K562 (cell line): ENCODE measurements around the gene RBM15. TPM values are rescaled to one million over a fixed set of nuclear protein-coding genes. Genes with fewer than 3 reads are reported as not detected.
A peak's percentile ranks its signal among the peaks of the same experiment; 100 is the strongest.

ENCODE experiments used
- FOXJ3 ChIP-seq: sonication (generic); formaldehyde crosslinking; IDR thresholded peaks from 2 replicates; pipeline ENCODE4 v1.4.0; 2020; ENCODE audit warnings: mild to moderate bottlenecking, missing genetic modification reagents
- GATAD2B ChIP-seq: fragments of 450-650 bp; IDR thresholded peaks from 2 replicates; pipeline ENCODE4 v1.6.1; 2017; ENCODE audit warnings: mild to moderate bottlenecking, borderline replicate concordance
- HSF4 ChIP-seq: fragments of 250-450 bp; sonication (Bioruptor Pico); IDR thresholded peaks from 2 replicates; pipeline ENCODE4 v2.1.2; 2022; ENCODE audit warnings: mild to moderate bottlenecking, moderate library complexity, borderline replicate concordance
- JUN ChIP-seq, 2 experiments: sonication (generic) in 1 of 2; formaldehyde crosslinking in 1 of 2; IDR thresholded peaks; 2 replicates each; pipeline versions ENCODE4 v1.6.1 to v1.8.0; 2012 to 2022; ENCODE audit warnings: borderline replicate concordance in 2 of 2, mild to moderate bottlenecking in 2 of 2, improper control_type of control experiment in 1 of 2, low read depth in 1 of 2, low read length in 1 of 2, missing genetic modification reagents in 1 of 2
- JUNB ChIP-seq: fragments of 450-650 bp; formaldehyde crosslinking; conservative IDR thresholded peaks from 2 replicates; pipeline ENCODE4 v1.4.0; 2020; ENCODE audit warnings: mild to moderate bottlenecking
- MCM3 ChIP-seq: fragments of 450-650 bp; IDR thresholded peaks from 2 replicates; pipeline ENCODE4 v1.6.1; 2016
- NR2C1 ChIP-seq, 2 experiments: fragments of 450-650 bp; IDR thresholded peaks; 2 replicates each; pipeline ENCODE4 v1.6.1; 2017; ENCODE audit warnings: mild to moderate bottlenecking in 2 of 2, antibody characterized with exemption in 1 of 2, inconsistent platforms in 1 of 2, missing compliant biosample characterization in 1 of 2, missing genetic modification characterization in 1 of 2
- POLR2A ChIP-seq: fragments of 450-650 bp; conservative IDR thresholded peaks from 2 replicates; pipeline ENCODE4 v1.6.1; 2016
- RFX5 ChIP-seq: IDR thresholded peaks from 2 replicates; pipeline ENCODE4 v1.6.1; 2011; ENCODE audit warnings: low read depth, mild to moderate bottlenecking, improper control_type of control experiment, low read length
- TCF7L2 ChIP-seq: fragments of 150-350 bp; IDR thresholded peaks from 2 replicates; pipeline ENCODE4 v1.6.1; 2016; ENCODE audit warnings: low read depth, mild to moderate bottlenecking, low read length, moderate library complexity
- ZMIZ1 ChIP-seq, 2 experiments: fragments of 150-350 bp in 1 of 2; IDR thresholded peaks; 2 replicates each; pipeline ENCODE4 v1.6.1; 2012 to 2016; ENCODE audit warnings: low read depth in 2 of 2, low read length in 2 of 2, mild to moderate bottlenecking in 1 of 2, moderate library complexity in 1 of 2
- ZNF655 ChIP-seq: fragments of 250-450 bp; sonication (Bioruptor Pico); IDR thresholded peaks from 2 replicates; pipeline ENCODE4 v1.5.0; 2021
- polyA plus RNA-seq, 8 experiments: library from polyadenylated mRNA; depleted of rRNA in 4 of 8; stranded (reverse) in 5 of 8; unstranded in 3 of 8; fragments of >200 nt; fragmentation: Nextera tagmentation in 2 of 8; fragmentation: Illumina TruSeq in 1 of 8; extraction: Ambion mirVana in 2 of 8; extraction: Trizol in 1 of 8; gene quantifications; 2 replicates each; pipeline versions ENCODE4 v1.2.1 to v1.2.3, GENCODE V29; 2011 to 2014; ENCODE audit warnings: inconsistent platforms in 1 of 8, missing spikeins in 1 of 8
- total RNA-seq, 7 experiments: library from RNA; depleted of rRNA in 6 of 7; stranded (reverse); fragments of >200 nt in 6 of 7; fragmentation: Illumina TruSeq in 2 of 7; extraction: Trizol in 2 of 7; gene quantifications; 2 replicates each; pipeline versions ENCODE4 v1.2.1 to v1.2.3, GENCODE V29; 2011 to 2021; ENCODE audit warnings: low replicate concordance in 1 of 7
- TF ChIP-seq, protein P1 (sequence below), 2 experiments: fragments of 450-650 bp; IDR thresholded peaks; 2 replicates each; pipeline ENCODE4 v1.6.1; 2016

The RBM15 gene
- total and polyA plus RNA-seq, 9 of the 15 experiments (the other 6 are each of a cell fraction or from before 2014, with no cell fraction given), result 2.4 to 63.4 (median 28.2) TPM

DNA sequence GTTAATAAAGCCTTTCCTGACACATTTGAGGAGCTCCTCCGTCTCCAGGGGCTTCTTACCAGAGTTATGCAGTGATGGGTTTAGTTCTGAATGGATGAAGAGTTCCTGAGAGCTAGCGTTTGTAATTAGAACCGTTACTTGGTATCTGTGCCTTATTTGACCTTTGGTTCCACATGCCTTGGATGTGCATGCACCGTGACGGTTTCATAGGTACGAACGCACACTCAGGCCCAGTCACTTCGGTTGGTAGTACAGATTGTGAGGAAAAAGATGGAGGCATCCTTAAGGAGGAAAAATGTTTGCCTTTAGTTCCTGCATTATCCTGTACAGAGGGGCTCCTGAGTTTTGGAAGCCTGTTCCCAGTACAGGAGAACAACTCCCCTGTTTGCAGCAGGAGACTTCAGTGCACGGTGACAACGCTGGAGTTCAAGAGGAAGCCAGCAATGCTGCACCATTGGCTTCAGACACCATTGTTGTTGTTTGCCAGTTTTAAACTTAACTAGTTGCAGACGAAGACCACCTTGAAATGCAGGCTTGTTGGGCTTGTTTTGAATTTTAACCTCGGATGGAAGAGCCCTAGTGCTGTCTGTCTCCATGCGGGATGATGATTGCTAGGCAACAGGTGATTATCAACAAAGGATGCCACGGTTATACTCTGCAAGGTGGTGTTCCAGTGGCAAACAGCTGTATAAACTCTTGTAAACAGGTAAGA is 8.2 kb downstream of the RBM15 start (continued):
- no peak for TF ChIP-seq ZMIZ1 (IDR thresholded peaks at IDR 0.05; ENCODE audit: low read depth in 2 of 2, low read length in 2 of 2)
- no peak for TF ChIP-seq ZNF655 (CRISPR knock-in tag)
- no peak for TF ChIP-seq GATAD2B
- no peak for TF ChIP-seq HSF4 (CRISPR knock-in tag)
- TF ChIP-seq FOXJ3, result peak; percentile 57; the same call in 1 of the 2 replicates
- no peak for TF ChIP-seq TCF7L2
- peak; percentile 55; the same call in 1 of the 2 replicates for TF ChIP-seq POLR2A
- TF ChIP-seq NR2C1 (IDR thresholded peaks at IDR 0.05), result no peak
- no peak for TF ChIP-seq NR2C1 (tag; IDR thresholded peaks at IDR 0.05)
- no peak for TF ChIP-seq JUNB
- no peak for TF ChIP-seq RFX5
- TF ChIP-seq, protein P1, sequence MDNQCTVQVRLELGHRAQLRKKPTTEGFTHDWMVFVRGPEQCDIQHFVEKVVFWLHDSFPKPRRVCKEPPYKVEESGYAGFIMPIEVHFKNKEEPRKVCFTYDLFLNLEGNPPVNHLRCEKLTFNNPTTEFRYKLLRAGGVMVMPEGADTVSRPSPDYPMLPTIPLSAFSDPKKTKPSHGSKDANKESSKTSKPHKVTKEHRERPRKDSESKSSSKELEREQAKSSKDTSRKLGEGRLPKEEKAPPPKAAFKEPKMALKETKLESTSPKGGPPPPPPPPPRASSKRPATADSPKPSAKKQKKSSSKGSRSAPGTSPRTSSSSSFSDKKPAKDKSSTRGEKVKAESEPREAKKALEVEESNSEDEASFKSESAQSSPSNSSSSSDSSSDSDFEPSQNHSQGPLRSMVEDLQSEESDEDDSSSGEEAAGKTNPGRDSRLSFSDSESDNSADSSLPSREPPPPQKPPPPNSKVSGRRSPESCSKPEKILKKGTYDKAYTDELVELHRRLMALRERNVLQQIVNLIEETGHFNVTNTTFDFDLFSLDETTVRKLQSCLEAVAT (IDR thresholded peaks at IDR 0.05), result no peak; a peak in 1 of 4 replicates
- TF ChIP-seq JUN (IDR thresholded peaks at IDR 0.05; ENCODE audit: borderline replicate concordance, low read depth, low read length), result no peak
- TF ChIP-seq JUN (CRISPR knock-in tag; IDR thresholded peaks at IDR 0.05; ENCODE audit: borderline replicate concordance), result 0 out of 2 replicates have a peak, but pooled peaks have one; percentile 28
- TF ChIP-seq MCM3, result no peak
